ENCODE measurements around the gene KCNH1. TPM values are rescaled to one million over a fixed set of nuclear protein-coding genes. Genes with fewer than 3 reads are reported as not detected.

The KCNH1 gene
- total and polyA plus RNA-seq, 2 of the 4 experiments (the other 2 are of a cell fraction) = 0.27 to 0.54 TPM

DNA sequence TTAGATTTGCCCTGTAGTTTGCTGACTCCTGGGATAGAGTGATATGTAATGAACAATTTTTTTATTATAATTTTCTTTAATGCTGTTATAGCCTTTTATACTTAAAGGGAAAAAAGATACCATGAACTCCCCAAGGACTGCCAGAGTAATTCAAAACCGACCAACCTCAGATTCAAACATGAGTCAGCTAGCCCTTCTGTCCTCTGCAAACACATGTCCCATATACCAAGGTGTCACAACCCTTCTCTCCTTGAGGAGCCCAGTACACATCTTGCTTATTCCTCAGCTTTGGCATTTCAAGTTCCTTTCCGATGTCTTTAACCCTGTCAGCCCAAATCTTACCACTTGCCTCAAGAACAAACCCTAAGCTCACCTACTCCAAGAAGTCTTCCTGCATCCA lies 184.9 kb downstream of the KCNH1 start:
- TF ChIP-seq MAZ (IDR thresholded peaks at IDR 0.05; ENCODE audit: borderline replicate concordance, low read depth, low read length) (no peak), BHLHE40 (IDR thresholded peaks at IDR 0.05; ENCODE audit: low read depth, low read length) (no peak), FOS (IDR thresholded peaks at IDR 0.05; ENCODE audit: low read depth, low read length) (no peak), CHD1 (IDR thresholded peaks at IDR 0.05; ENCODE audit: low read depth, low read length) (no peak)
- TF ChIP-seq, protein P1, sequence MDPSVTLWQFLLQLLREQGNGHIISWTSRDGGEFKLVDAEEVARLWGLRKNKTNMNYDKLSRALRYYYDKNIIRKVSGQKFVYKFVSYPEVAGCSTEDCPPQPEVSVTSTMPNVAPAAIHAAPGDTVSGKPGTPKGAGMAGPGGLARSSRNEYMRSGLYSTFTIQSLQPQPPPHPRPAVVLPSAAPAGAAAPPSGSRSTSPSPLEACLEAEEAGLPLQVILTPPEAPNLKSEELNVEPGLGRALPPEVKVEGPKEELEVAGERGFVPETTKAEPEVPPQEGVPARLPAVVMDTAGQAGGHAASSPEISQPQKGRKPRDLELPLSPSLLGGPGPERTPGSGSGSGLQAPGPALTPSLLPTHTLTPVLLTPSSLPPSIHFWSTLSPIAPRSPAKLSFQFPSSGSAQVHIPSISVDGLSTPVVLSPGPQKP (IDR thresholded peaks at IDR 0.05; ENCODE audit: borderline replicate concordance, low read depth, low read length) = no peak
- TF ChIP-seq, protein P2, sequence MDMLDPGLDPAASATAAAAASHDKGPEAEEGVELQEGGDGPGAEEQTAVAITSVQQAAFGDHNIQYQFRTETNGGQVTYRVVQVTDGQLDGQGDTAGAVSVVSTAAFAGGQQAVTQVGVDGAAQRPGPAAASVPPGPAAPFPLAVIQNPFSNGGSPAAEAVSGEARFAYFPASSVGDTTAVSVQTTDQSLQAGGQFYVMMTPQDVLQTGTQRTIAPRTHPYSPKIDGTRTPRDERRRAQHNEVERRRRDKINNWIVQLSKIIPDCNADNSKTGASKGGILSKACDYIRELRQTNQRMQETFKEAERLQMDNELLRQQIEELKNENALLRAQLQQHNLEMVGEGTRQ (IDR thresholded peaks at IDR 0.05; ENCODE audit: low read depth, low read length) = no peak
- no peak overlapping the region for H3K14ac ChIP-seq (replicated peaks; ENCODE audit: low read depth, low read length)
- intact Hi-C loops (cut with micrococcal nuclease) (no loop called here), dilution Hi-C loops (cut with HindIII; ENCODE audit: low sequenced_read_pairs, unreplicated experiment) (no loop called here), in situ Hi-C loops (cut with MboI; ENCODE audit: low sequenced_read_pairs) (no loop called here)
- no peak overlapping the region for H2AFZ ChIP-seq (replicated peaks; ENCODE audit: low read length, poor library complexity)
- no peak overlapping the region for H4K5ac ChIP-seq (ENCODE audit: low read depth, low read length)
- no TSS peak for BruUV-seq (replicated peaks)
- H3K4me2 ChIP-seq (ENCODE audit: low read depth, low read length) = no peak overlapping the region
- no peak overlapping the region for H3K18ac ChIP-seq (ENCODE audit: low read depth, low read length)
- no peak overlapping the region for H4K8ac ChIP-seq (ENCODE audit: low read depth in 2 of 2, low read length in 2 of 2)
- no peaks in the 10 kb centered on the region for H3K36me3 ChIP-seq (ENCODE audit: control insufficient read depth, insufficient read depth, low read length)
- DNase-seq = no peak
- H3K56ac ChIP-seq (ENCODE audit: extremely low read depth, insufficient read depth, low read length) = no peak overlapping the region
- H3K4me1 ChIP-seq (ENCODE audit: control insufficient read depth, insufficient read depth, low read length) = no peaks in the 10 kb centered on the region
- POLR2A ChIA-PET (ENCODE audit: unreplicated experiment) = no interaction called here
- no peak overlapping the region for H3K23ac ChIP-seq (ENCODE audit: low read depth, low read length)
- no peak for ATAC-seq (ENCODE audit: low read depth)
- WGBS, 2 experiments (ENCODE audit: extremely low coverage in 2 of 2, insufficient read length in 1 of 2) = no CpG with 5 or more reads among the region's 2 CpGs
- H3K9me3 ChIP-seq (ENCODE audit: control insufficient read depth, insufficient read depth, low read length) = peaks cover 1% of the 10 kb centered on the region; the same call in 1 of the 2 replicates
- no peak overlapping the region for H3K4ac ChIP-seq (ENCODE audit: low read depth, low read length)
- no peaks in the 10 kb centered on the region for H3K27me3 ChIP-seq (ENCODE audit: control insufficient read depth, insufficient read depth, low read length)
- H3K79me1 ChIP-seq (ENCODE audit: low read depth in 1 of 2, low read length in 2 of 2) = no peaks in the 10 kb centered on the region
- no peak overlapping the region for H3K9ac ChIP-seq (ENCODE audit: low read depth, low read length)
- no peak overlapping the region for H4K91ac ChIP-seq (ENCODE audit: insufficient read depth, low read depth, low read length)
- H3K4me3 ChIP-seq (ENCODE audit: insufficient read depth, low read depth, low read length) = no peak overlapping the region
- H2BK120ac ChIP-seq (ENCODE audit: low read depth, low read length) = no peak overlapping the region
- H4K20me1 ChIP-seq (ENCODE audit: insufficient read depth, low read length) = no peaks in the 10 kb centered on the region
- H3K27ac ChIP-seq (ENCODE audit: insufficient read depth, low read length) = no peak overlapping the region
- no peaks in the 10 kb centered on the region for H3K9me1 ChIP-seq (ENCODE audit: insufficient read depth, low read length)
- H2BK15ac ChIP-seq (ENCODE audit: low read depth, low read length) = no peak overlapping the region
- CTCF ChIA-PET = interaction anchor here (0.6 to 1.9 kb wide), 2 partner anchors 185 to 500 kb away, joined by 3 to 6 read pairs; partner anchors contain the start of gene KCNH1
- H2AK9ac ChIP-seq (replicated peaks; ENCODE audit: low read depth, low read length, poor library complexity) = no peak overlapping the region
- no peak overlapping the region for H2BK5ac ChIP-seq (ENCODE audit: low read depth, low read length, poor library complexity, severe bottlenecking)
- no peak overlapping the region for H2AK5ac ChIP-seq (ENCODE audit: low read depth, low read length)
- H2BK20ac ChIP-seq (ENCODE audit: low read depth, low read length) = no peak overlapping the region
